T-helper 2 cell treated with Interferon-gamma antibody and Interleukin-4, amounts not matched to agents 100 ng/mL and 5 ng/mL, for 36 hours (primary cell): ENCODE measurements around the gene ARHGAP1. TPM values are rescaled to one million over a fixed set of nuclear protein-coding genes. Genes with fewer than 3 reads are reported as not detected.

Experiments
- intact Hi-C: fragments of 100-400 bp; cut with micrococcal nuclease; formaldehyde crosslinking; loops from one replicate; pipeline ENCODE4 v1.15.1; 2023
- total RNA-seq: library from RNA; stranded (reverse); gene quantifications from 2 replicates; pipeline ENCODE4 v1.2.3, GENCODE V29; 2022

ARHGAP1 gene
- total RNA-seq, 1 donor from 2014 or later, result 87.5 TPM

GRCh38 chr11:46675288-46675851 is 25.0 kb downstream of the ARHGAP1 start:
- intact Hi-C loops, result no loop called here

GRCh38 chr11:46674463-46675287 is 25.7 kb downstream of the ARHGAP1 start:
- intact Hi-C loops, result no loop called here

- intact Hi-C loops, result no loop called here
These were observed 26.5 kb downstream of the ARHGAP1 start for GRCh38 chr11:46673713-46674462.

- intact Hi-C loops, result no loop called here
These were observed 28.0 kb downstream of the ARHGAP1 start for GRCh38 chr11:46672381-46672839.

- intact Hi-C loops, result loop anchor here (1.0 to 2.0 kb wide), 2 partner anchors 28 to 55 kb away; partner anchors contain the start of genes ARHGAP1, ATG13 and HARBI1
These were observed 28.5 kb downstream of the ARHGAP1 start for GRCh38 chr11:46671958-46672315.

- intact Hi-C loops, result loop anchor here (2.0 kb wide), 1 partner anchor 54 kb away; the partner anchor contains the start of genes ATG13 and HARBI1
These were observed 29.9 kb downstream of the ARHGAP1 start for GRCh38 chr11:46670521-46670920.

GRCh38 chr11:46669711-46670139 is 30.7 kb downstream of the ARHGAP1 start:
- intact Hi-C loops, result loop anchor here (2.0 kb wide), 1 partner anchor 53 kb away; the partner anchor contains the start of genes ATG13 and HARBI1

- intact Hi-C loops, result no loop called here
These were observed 31.8 kb downstream of the ARHGAP1 start for GRCh38 chr11:46668480-46669085.

- intact Hi-C loops, result no loop called here
These were observed 33.4 kb downstream of the ARHGAP1 start for GRCh38 chr11:46667043-46667481.

GRCh38 chr11:46666516-46666915 is 33.9 kb downstream of the ARHGAP1 start:
- intact Hi-C loops, result no loop called here

- intact Hi-C loops, result no loop called here
These were observed 35.1 kb downstream of the ARHGAP1 start for GRCh38 chr11:46665356-46665755.

- intact Hi-C loops, result no loop called here
These were observed 35.8 kb downstream of the ARHGAP1 start for GRCh38 chr11:46664612-46665011.

GRCh38 chr11:46663277-46663940 is 37.0 kb downstream of the ARHGAP1 start:
- intact Hi-C loops, result no loop called here

GRCh38 chr11:46662366-46662765 is 38.1 kb downstream of the ARHGAP1 start:
- intact Hi-C loops, result no loop called here

GRCh38 chr11:46661836-46662235 is 38.6 kb downstream of the ARHGAP1 start:
- intact Hi-C loops, result no loop called here

GRCh38 chr11:46659908-46660307 is 40.5 kb downstream of the ARHGAP1 start:
- intact Hi-C loops, result no loop called here

GRCh38 chr11:46658259-46658658 is 42.2 kb downstream of the ARHGAP1 start:
- intact Hi-C loops, result no loop called here

- intact Hi-C loops, result no loop called here
These were observed 43.2 kb downstream of the ARHGAP1 start for GRCh38 chr11:46657186-46657585.

GRCh38 chr11:46655631-46656030 is 44.8 kb downstream of the ARHGAP1 start:
- intact Hi-C loops, result no loop called here

GRCh38 chr11:46649180-46649738 is 51.2 kb downstream of the ARHGAP1 start:
- intact Hi-C loops, result no loop called here
